Activated CD8-positive, alpha-beta memory T cell treated with anti-CD3 and anti-CD28 coated beads for 48 hours (primary cell): ENCODE data around the gene RNF8.

ENCODE experiments used
- DNase-seq, 3 experiments: peaks; one replicate each; pipeline ENCODE4 v3.0.0-alpha.2; 2020; ENCODE audit warnings: low read depth in 2 of 3, low spot score in 2 of 3

RNF8 gene

DNA sequence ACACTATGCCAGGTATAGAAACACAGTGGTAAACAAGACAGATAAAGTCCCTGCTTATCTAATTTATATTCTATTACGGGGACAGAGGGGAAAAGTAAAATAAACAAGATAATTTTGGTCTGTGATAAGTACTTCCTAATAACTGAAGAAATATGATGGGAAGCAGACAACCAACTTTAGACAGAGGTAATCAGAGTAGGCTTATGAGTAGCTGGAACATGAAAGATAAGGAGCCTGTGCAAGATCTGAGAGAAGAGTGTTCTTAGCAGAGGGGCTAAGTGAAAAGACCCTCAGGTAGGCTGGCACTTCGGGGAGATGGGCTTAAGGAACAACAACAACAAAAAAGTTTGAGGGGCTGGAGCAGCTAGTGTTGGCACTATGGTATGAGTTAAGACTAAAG, 4.1 kb downstream of the RNF8 start:
- no peak for DNase-seq

DNA sequence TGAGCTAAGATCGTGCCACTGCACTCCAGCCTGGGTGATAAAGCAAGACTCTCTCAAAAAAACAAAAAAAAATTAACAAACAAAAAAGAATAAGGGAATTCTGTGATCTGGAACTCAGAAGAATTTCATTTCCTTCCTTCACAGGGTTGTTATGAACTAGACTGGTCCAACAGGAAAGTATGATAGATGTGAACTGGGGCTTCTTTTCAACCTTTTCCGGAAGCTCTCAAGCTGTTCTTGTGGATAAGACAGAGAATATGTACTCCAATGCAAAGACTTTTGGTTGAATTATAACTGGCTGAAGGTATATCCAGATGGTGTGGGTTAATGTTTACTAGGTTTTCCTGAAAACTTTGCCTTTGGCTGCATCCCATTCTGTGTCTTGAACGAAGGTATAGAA, 5.3 kb downstream of the RNF8 start:
- DNase-seq: no peak

DNA sequence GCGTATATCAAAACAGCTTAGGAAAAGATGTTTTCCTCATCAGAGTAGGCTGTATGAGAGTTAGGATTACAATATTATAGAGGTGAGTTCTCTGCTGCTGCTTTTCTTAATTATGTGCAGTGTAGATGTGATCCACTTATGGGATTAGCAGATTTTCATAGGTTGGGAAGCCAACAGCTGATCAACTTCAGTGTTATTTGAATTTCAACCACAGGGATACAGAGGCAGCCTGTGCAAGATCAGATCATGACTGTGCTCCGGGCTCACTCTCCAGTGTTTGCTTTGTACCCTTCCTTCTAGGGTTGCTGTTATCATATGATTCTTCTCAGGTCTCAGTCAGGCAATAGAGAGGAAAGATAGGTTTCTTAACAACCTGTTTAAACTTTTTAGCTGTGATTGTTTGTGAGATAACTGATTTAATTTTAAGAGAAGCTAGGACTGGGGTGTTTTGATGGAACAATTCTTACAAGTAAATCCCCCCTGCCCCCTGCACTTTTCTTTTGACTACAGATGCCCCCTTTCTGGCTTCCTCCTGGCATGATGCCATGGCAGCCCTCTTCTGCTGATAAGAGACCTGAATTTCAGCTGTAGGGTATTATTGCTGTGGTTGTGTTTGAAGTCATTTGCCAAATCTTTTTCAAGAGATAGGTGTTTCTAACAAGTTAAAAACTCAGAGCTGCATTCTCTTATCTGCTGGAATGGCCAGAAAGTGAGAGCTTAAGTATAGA, 8.5 kb downstream of the RNF8 start:
- no peak for DNase-seq

DNA sequence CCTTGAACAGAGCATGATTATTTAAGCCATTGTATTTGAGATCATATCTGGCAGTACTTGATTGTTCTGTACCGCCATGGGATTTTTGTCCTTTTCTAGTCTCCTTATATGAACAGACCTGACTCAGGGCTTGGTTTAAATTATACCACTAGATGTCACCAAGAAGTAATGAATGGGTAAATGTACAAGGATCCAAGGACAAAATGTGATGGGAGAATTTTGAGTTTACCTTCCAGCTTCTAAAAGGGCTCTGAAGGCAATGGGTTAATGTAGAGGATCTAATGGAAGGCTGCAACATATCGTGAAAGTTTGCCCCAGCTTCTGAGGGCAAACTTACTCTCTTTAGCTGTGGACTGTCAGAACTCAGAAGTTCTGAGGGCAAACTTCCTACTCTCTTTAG, 12.0 kb downstream of the RNF8 start:
- DNase-seq: no peak

DNA sequence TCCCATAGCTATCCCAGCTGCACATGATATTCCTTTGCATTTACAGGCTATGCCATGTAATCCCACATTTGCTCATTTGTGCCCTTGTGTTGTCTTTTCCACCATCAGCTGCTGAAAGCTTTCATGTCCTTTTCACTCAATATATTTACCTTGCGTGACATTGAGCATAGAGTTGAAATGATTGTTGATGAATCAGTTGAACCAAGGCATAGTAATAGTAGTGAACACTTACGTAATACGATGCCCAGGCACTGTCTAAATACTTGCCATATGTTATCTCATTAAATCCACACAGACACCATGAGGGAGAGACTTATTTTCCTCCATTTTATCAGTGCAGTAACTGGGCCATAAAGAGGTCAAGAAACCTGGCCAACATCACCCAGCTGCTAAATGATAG, 13.1 kb downstream of the RNF8 start:
- DNase-seq: no peak

GRCh38 chr6:37368961-37369320, 15.2 kb downstream of the RNF8 start:
- no peak for DNase-seq

GRCh38 chr6:37369321-37370201, 15.8 kb downstream of the RNF8 start:
- no peak for DNase-seq

GRCh38 chr6:37371154-37372083, 17.6 kb downstream of the RNF8 start:
- no peak for DNase-seq

DNA sequence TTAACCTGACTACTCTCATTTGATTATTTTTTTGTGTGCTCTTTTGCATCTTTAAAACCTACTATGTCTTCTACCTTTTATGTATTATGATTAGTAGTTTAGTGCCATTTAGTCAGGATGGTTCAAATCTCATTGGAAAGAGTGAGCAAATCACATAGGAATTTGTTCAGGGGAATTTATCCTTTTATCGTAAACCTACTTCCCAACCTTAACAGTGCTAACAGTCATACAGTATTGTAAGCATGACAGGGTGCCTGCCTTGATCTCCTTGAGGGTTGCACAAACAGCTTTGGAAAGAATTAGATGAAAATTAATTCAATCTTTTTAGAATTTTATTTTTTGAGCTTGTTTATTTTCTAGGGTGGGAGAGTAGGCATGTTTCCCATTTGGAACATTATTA, 18.3 kb downstream of the RNF8 start:
- DNase-seq: no peak

DNA sequence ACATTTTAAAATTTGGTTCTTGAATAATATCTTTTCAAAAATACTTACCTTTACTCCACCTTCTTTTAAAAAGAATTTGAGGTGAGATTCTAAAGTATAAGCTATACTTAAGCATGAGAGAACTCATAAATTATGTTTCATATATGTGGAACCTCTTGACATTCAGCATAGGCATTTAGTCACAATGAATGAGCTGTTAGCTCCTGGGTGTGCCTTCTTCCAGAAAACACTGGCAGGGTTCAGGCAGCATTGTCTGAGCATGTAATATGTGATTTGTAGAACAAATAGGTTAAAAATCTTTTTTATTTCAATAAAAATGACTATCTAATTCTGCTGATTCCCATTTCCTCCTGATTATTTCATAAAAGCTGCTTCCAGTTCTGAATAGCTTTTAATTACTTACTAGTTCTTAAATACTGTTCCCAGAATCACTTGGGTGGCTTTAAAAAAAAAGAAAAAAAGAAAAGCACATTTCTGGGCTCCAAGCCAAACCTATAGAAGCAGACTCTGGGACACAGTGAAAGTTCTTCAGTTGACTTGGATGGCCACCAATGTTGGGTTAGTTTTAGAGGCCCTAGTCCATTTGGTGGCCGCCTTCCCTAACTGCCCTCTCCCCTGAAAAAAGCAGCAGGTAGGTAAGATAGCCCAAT, 20.2 kb downstream of the RNF8 start:
- no peak for DNase-seq

GRCh38 chr6:37375376-37375775, 21.6 kb downstream of the RNF8 start:
- DNase-seq: no peak

DNA sequence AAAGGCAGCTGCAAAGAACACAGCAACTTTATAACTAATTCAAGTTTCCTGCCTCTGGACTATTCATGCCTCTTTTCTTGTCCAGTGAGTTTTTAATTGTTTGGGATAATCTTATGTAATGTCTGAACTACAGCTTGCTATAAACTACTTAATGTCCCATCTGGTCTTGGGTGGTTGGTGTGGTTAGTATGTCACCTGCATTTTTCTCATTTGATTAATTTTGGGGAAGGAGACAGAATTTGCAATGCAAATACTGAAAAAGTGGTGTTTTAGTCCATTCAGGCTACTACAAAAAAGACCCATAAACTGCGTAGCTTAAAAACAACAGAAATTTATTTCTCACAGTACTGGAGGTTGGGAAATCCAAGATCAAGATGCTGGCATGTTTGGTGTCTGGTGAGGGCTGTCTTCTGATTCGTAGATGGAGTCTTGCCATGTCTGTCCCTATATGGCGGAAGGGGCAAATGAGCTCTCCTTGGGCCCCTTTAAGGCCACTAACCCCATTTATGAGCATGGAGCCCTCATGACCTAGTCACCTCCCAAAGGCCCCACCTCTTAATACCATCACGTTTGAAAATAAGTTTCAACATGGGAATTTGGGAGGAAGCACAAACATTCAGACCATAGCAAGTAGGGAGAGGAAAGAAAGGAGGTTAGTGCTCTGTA, 22.4 kb downstream of the RNF8 start:
- no peak for DNase-seq

- DNase-seq: no peak
Observed at GRCh38 chr6:37381579-37381978, 27.8 kb downstream of the RNF8 start.

DNA sequence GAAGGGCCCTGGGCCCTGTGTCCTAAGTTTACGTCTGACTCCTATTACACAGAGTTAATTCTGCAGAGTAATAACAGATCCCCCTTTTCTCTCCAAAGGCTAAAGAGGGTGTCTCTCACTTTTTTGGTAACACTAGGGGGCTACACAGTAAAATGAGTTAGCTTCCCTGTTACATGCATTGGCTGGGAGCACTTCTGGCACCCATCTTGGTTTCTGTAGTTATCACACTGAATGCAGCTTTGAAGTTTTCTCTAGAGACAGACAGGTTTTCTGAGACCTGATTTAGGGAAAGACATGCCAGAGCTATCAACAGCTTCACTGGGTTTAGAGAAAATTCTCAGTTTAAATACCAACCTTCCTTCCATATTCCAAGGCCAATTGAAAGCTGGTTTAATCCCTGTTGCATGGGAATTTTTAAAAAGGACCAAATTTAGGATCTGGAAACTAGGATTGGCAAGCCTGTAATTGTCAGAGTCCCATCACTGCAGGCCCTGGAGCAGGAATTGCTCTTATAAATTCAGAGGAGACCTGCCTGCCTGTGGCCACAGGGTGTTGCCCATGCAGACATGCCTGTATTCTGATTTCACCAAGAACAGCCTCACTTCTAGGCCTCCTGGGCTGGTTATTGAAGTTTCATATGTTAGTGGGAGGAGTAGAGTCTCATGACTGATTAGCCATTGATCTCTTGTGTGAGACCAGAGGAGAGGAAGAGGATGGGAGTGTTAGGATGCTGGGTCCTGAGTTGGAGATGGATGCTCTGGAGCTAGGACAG, 29.4 kb downstream of the RNF8 start:
- no peak for DNase-seq

- DNase-seq: no peak
Observed at GRCh38 chr6:37388578-37388977, 34.8 kb downstream of the RNF8 start.

- DNase-seq: no peak
Observed at GRCh38 chr6:37389857-37390256, 36.1 kb downstream of the RNF8 start.

DNA sequence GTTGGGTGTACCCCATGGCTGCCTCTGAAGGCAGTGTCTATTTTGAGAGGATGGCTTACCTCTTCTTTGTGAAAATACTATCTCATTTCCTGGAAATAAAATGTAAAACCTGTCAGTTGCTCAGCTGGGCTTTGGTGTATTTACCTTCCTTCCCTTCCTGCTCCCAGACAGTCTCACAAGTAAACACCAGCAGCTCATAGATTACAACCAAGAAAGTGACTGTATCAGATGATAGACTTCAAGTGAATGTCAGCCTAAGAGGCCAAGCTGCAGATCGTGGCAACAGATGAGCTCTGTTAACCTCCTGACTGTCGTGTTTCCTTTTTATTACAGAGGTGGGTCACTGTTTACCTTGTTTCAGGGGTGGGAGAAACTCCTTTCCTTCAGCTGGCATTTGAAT, 37.3 kb downstream of the RNF8 start:
- DNase-seq: no peak

- DNase-seq: no peak
Observed at GRCh38 chr6:37392821-37393220, 39.0 kb downstream of the RNF8 start.

GRCh38 chr6:37393381-37393929, 39.7 kb downstream of the RNF8 start:
- no peak for DNase-seq
